NCI-H446 (cell line): ENCODE measurements around the gene TRIB2.

Source experiments
- DNase-seq, 2 experiments: peaks; one replicate each; lab custom pipeline; 2025; lab: John Stamatoyannopoulos, UW

The TRIB2 gene

DNA sequence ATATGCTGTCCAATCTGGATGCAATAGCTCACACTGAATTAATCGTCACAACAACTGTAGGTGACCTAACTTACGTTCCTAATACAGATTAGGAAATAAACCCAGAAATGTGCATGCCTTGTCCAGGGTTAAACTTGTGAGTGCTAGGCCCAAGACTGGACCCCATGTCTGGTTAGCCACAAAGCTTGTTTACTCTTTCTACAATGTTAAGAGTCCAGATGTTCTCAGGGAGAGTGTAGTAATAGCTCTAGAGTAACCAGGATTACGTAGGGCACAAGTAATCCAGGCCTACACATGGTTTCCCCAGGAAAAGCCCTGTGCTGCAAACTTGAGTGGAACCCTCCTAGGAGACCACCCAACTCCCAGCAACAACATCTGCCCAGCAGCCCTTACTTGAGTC lies 26.2 kb downstream of the TRIB2 start:
- DNase-seq, result no peak

- DNase-seq, result no peak
These were observed 33.6 kb downstream of the TRIB2 start for GRCh38 chr2:12750166-12750905.

- no peak for DNase-seq
These were observed 37.9 kb downstream of the TRIB2 start for GRCh38 chr2:12754643-12755042.

DNA sequence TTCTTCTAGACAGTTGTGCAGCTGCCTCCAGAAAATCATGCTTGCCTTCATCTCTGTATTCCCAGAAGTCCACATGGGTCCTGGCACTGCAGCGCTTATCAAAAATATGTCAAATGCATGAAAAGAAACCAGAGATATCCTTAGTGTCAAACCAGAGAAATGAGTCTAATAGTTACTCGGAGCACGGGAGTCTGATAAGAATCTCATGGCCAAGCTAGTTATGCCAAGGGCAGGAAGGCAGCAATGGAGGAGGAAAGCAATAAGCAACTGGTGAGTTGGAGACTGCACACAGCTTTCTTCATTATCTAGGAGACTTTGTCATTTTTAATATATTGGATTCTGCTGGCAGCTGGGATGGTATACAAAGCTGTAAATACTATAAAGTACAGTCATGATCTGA lies 38.6 kb downstream of the TRIB2 start:
- no peak for DNase-seq

DNA sequence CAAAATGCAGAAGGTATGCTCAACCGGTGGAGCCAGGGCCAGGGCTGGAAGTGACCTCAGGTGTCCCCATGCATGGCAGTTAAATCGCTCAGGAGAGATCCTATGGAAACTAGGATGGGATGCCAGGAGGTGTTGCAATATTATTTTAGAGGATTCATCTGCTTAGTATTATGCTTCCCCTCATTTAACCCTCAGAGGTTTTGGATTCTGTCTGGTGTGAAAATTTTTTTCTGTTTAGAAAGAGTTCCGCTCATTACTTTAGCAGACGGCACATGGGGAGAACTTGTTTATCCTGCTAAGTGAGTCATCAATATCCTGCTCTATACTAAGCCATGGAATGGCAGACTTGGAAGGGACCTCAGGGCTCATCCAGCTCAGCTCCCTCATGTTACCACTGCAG lies 42.5 kb downstream of the TRIB2 start:
- DNase-seq, result no peak

DNA sequence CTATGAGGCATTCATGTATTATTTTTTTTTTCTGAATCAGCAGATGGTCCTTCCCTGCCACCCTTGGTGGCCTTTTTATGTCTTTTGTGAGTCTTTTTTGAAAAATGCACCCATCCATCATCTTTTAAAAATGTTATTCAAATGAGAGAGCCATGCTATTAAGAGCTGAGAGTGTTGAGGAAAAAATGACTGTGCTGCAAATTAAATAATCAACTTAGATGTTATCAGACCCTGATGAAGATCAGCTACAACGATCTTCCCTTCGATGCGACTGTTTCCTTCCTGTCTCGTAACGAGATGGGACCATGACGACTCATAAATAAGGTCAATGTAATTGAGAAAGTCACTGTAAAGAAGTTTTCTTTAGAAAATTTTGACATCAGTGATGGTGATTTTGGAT lies 44.4 kb downstream of the TRIB2 start:
- DNase-seq, result no peak

GRCh38 chr2:12762337-12762736 lies 45.6 kb downstream of the TRIB2 start:
- DNase-seq, result no peak

DNA sequence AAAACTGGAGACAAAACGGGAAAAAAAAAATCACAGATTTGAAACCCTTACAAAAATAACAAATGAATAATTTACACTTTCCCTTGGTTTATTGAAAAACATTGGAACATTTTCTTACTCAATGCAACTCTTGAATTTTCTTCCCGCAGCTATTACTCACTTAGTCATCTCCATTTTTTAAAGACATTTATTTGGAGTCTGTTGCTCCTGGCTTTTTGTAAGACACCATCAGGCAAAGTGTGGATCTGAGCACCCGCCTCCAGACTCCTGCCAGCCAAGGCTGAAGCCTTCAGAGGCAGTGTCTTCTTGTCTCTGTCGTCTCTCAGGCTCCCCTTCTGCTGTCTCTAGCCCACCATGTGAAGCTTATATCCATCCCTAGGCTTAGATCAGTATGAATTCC lies 46.2 kb downstream of the TRIB2 start:
- DNase-seq, result no peak

DNA sequence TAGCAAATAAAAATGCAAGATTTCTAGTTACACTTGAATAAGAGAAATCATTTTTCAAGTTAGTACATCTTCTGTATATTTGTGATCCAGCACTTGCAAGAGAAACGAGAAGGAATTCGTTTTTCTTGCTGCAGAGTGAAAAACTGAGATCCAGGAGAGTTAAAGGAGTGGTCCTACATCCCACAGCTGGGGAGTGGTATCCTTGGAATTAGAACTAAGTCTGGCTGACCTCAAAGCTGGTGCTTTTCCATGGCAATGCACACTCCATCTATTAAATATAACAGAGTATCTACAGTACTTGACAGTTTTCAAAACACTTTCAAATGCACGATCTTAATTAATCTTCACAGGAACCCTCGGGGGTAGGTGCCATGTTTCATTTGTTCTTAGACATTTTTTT lies 46.8 kb downstream of the TRIB2 start:
- DNase-seq, result no peak

GRCh38 chr2:12764075-12764730 lies 47.5 kb downstream of the TRIB2 start:
- DNase-seq, result no peak

GRCh38 chr2:12764849-12765605 lies 48.3 kb downstream of the TRIB2 start:
- no peak for DNase-seq

GRCh38 chr2:12766421-12766879 lies 49.7 kb downstream of the TRIB2 start:
- DNase-seq, result no peak

DNA sequence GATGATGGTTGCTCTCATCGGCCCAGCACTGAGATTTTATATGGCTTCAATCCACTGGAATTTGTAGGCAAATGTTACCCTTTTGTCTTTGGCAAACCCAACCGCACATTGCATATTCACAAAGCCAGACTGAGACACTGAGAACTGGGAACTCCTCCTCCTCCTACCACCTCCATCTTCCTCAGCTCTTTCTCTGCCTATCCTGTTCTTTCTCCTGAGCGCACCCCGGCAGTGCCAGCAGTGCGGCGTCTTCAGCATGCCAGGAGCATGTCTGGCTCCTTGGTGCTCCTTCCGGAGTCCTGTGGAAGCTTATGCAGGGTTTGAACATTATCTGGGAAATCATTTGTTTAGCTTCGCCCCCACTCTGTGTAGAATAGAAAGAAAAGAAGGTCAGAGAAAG lies 50.8 kb downstream of the TRIB2 start:
- no peak for DNase-seq

GRCh38 chr2:12767996-12768624 lies 51.4 kb downstream of the TRIB2 start:
- DNase-seq, result no peak

GRCh38 chr2:12769492-12770105 lies 52.9 kb downstream of the TRIB2 start:
- no peak for DNase-seq

DNA sequence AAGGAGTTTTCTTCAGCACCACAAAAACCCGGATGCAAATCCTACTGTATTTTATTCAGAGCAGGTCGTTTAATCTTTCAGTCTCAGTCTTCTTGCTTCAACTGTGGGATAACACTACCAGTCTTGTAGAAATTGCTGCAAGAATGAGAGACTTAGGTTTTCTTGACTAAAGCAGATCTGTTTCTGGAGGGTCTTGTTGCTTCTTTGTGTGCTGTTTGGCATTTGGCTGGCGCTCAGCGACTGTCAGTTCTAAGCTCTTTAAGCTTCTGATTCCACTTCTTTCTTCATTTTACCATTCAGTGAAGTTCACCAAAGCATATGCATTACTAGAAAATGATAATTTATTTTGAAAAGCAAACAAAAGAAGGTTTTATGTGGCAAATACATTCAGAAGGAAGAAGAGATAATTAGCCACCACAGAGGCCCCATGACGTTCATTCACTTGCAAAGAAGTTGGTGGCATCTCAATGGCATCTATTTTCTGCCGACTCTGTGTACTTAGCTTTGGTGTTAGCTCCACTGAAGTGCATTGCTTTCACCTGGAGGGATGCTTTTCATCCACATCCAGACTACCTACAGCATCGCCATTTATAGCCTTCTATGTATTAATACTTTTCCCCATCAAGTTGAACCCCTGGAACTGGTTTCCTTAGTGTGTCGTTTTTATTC lies 53.7 kb downstream of the TRIB2 start:
- DNase-seq, result no peak

- no peak for DNase-seq
These were observed 54.4 kb downstream of the TRIB2 start for GRCh38 chr2:12771154-12771553.

DNA sequence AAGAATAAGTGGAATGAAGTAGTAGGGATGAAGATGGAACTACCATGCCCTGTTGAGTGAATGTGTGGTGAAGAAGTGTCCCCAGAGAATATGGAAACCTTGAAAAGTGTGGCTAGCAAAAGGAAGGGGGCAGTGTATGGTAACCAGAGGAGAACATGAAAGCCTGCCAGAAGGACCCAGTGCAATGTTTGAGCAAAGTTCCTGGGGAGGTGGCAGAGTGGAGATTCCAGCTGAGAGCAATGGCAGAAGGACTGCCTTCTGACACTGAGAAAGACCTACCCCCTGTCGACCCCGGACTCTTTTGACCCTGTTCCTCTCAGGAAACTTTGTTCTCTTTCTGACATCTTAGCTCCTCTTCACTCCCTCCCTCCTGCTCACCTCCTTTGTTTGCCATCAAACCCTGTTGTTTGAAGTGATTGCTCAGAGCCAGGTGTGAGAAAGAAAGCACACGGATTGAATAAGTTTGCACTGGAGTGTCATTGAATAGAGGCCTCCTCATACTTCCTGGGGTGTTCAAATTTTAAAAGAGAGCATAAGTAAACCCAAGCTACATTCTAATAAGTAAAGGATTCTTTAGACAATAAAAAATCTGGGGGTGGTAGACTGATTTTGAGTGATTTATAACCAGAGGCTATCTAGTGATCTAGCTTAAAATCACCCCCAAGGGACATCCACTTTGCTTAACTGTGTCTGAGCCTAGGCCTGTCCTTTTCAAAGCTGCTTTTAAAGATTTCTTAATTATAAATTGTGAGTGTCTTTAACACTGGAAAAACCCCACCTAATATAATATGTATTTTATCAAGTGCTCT lies 57.1 kb downstream of the TRIB2 start:
- DNase-seq, result no peak

DNA sequence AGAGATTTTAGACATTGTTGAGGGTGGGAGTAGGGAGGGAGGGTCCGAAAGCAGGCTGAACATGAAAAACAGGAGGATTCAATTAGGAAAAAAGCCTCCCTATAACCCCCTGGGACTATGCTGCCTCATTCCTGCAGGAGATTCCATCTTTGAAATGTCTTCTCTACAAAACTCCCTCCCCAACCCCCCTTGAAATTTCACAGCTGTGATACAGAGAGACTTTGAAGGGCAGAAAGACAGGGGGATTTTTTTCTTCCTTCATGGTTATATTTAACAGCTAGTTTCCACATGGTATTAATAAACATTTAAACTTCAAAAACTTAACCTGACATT lies 57.6 kb downstream of the TRIB2 start:
- DNase-seq, result no peak

DNA sequence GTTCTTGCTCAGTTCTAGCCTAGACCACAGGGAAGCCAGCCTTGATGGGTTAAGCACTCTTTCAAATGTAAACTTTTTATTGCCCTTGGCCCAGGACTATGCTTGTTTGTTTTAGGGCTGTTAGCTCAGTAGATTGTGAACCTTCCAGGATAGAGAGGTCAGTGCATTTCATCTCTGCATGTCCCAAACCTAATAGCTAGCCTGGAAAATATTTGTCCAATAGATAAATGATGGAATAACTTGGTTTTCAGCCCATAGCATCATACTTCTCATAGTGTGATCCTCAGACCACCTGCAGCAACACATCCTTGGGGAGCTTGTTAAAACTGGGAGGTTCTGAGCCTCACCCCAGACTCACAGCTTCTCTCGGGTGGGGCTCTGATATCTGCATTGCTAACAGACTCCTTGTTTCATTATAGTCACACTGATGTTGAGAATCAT lies 59.8 kb downstream of the TRIB2 start:
- no peak for DNase-seq

- no peak for DNase-seq
These were observed 61.6 kb downstream of the TRIB2 start for GRCh38 chr2:12778369-12778768.
